ENCODE measurements around the gene TOR4A. TPM values are rescaled to one million over a fixed set of nuclear protein-coding genes. Genes with fewer than 3 reads are reported as not detected.
A peak's percentile ranks its signal among the peaks of the same experiment; 100 is the strongest.
"Not testable (repeated sequence)": the region's sequence is repeated elsewhere in the genome, so short reads cannot be mapped to it uniquely, and the experiment has no call there.

Gene TOR4A
- total RNA-seq, 1 donor from 2014 or later, result 48.5 TPM

DNA sequence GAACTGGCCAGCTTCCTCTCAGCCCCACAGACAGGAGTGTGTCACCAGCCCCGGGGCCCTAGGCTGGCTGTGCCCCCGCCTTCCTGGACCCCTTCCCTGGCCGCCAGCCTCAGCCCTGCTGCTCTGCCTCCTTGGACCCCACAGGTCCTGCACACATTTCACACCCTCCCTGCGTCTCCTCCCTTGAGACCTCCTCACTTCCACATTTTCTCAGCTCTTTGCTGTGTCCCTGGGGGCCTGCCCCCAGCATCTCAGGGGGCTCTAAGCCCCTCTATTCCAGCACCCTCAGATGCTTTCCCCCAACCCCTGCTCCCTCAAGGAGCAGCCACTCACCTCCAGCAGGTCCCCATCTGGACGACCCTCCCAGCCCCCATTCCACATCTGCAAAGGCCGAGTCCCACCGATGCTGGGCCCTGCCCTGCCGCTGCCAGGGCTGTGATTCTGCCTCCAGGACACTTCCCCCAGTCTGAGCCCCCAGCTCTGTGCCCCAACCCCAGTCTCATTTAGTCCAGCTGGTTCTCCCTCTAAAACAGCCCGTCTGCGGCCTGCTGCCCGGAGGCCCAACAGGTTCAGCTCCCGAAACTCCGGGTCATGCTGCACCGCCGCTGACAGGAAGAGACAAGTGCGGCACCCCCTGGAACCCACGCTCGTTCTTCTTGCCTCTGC lies 42.6 kb upstream of the TOR4A start:
- no peak overlapping the region for H3K4me3 ChIP-seq (ENCODE audit: low read depth, low read length)
- TF ChIP-seq, protein P1, sequence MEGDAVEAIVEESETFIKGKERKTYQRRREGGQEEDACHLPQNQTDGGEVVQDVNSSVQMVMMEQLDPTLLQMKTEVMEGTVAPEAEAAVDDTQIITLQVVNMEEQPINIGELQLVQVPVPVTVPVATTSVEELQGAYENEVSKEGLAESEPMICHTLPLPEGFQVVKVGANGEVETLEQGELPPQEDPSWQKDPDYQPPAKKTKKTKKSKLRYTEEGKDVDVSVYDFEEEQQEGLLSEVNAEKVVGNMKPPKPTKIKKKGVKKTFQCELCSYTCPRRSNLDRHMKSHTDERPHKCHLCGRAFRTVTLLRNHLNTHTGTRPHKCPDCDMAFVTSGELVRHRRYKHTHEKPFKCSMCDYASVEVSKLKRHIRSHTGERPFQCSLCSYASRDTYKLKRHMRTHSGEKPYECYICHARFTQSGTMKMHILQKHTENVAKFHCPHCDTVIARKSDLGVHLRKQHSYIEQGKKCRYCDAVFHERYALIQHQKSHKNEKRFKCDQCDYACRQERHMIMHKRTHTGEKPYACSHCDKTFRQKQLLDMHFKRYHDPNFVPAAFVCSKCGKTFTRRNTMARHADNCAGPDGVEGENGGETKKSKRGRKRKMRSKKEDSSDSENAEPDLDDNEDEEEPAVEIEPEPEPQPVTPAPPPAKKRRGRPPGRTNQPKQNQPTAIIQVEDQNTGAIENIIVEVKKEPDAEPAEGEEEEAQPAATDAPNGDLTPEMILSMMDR (conservative IDR thresholded peaks at IDR 0.05; ENCODE audit: low read depth, low read length), result no peak
- no peak for DNase-seq (ENCODE audit: low read depth)

GRCh38 chr9:137235424-137236237 lies 41.9 kb upstream of the TOR4A start:
- DNase-seq (ENCODE audit: low read depth), result no peak
- TF ChIP-seq, protein P1 (conservative IDR thresholded peaks at IDR 0.05; ENCODE audit: low read depth, low read length), result no peak
- H3K4me3 ChIP-seq (ENCODE audit: low read depth, low read length), result peak overlapping the region; percentile 23

DNA sequence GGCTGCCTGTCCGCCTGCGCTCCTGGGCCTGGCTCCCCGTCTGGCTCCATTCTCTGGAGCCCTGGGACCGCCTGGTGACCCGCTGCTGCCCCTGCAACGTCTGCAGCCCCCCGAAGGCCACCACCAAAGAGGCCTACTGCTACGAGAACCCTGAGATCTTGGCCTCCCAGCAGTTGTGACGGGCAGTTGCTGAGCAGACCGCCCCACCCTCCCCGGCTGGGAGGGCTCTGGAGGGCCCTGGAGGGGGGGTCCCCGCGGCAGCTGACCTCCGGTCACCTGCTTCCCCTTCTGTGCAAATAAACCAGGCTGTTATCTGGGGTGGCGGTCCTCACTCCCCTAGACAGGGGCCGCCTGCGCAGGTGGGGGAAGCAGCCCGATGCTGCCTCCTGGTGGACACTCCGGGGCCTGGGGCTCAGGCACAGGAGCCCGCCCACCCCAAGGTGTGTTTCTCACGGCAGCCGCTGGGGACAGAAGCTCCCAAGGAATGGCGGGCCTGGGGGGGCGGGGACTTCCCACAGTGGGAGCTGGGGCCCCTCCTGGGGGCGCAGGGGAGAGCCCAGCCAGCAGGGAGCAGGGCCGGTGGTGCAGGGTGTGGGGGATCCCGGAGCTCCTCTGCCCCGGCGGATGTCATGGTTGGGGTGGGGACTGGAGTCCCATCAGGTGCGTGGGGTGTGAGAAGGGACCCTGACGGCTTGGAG lies 41.1 kb upstream of the TOR4A start:
- TF ChIP-seq, protein P1 (conservative IDR thresholded peaks at IDR 0.05; ENCODE audit: low read depth, low read length), result peak; percentile 95
- peak overlapping the region; percentile 23 for H3K4me3 ChIP-seq (ENCODE audit: low read depth, low read length)
- no peak for DNase-seq (ENCODE audit: low read depth)

GRCh38 chr9:137236936-137237421 lies 40.5 kb upstream of the TOR4A start:
- no peak for DNase-seq (ENCODE audit: low read depth)
- no peak overlapping the region for H3K4me3 ChIP-seq (ENCODE audit: low read depth, low read length)
- TF ChIP-seq, protein P1 (conservative IDR thresholded peaks at IDR 0.05; ENCODE audit: low read depth, low read length), result no peak

- no peak for DNase-seq (ENCODE audit: low read depth)
- TF ChIP-seq, protein P1 (conservative IDR thresholded peaks at IDR 0.05; ENCODE audit: low read depth, low read length), result no peak
- no peak overlapping the region for H3K4me3 ChIP-seq (ENCODE audit: low read depth, low read length)
Observed at GRCh38 chr9:137237759-137238726, 39.5 kb upstream of the TOR4A start.

DNA sequence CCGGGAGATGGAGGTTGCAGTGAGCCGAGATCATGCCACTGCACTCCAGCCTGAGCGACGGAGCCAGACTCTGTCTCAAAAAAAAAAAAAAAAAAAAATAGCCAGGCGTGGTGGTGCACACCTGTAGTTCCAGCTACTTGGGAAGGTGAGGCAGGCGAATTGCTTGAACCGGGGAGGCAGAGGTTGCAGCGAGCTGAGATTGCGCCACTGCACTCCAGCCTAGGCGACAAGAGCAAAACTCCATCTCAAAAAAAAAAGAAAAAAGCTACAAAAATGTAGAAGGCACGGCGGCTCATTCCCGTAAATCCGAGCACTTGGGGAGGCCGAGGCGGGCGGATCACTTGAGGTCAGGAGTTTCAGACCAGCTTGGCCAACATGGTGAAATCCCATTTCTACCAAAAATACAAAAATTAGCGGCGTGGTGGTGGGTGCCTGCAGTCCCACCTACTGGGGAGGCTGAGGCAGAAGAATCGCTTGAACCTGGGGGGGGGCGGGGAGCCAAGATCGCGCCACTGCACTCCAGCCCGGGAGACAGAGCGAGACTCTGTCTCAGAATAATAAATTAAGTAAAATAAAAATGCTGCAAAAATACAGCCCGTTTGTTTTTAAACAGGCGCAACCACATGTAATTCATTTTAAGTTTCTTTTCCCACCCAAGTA lies 37.9 kb upstream of the TOR4A start:
- peak overlapping the region; percentile 82 for H3K4me3 ChIP-seq (ENCODE audit: low read depth, low read length)
- not testable (repeated sequence) for DNase-seq (ENCODE audit: low read depth)

All from epithelial cell of proximal tubule (primary cell).